Astrocyte of the hippocampus (primary cell): ENCODE data around the gene ACOT7.
"Not testable (repeated sequence)": the region's sequence is repeated elsewhere in the genome, so short reads cannot be mapped to it uniquely, and the experiment has no call there.

Source experiments
- DNase-seq: peaks from one replicate; pipeline ENCODE4 v3.0.0; 2011; ENCODE audit warnings: low read depth, low spot score

Gene ACOT7

DNA sequence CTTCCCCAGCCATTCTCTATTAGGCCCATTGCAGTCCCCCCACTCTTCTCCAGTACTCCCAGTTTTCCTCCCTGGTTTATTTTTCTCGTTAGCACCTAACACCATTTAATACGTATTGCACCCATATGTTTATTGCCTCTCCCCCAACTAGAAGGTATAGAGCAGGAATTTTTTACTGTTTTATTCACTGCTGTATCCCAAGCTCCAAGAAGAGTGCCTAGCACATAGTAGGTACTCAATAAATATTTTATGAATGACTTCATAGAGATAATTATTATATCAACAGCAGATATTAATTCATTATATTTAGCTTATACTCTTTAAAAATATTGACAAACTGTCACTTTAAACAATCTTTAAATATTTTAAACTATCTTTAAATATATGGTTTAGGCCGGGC is 5.7 kb upstream of the ACOT7 start:
- DNase-seq: no peak

DNA sequence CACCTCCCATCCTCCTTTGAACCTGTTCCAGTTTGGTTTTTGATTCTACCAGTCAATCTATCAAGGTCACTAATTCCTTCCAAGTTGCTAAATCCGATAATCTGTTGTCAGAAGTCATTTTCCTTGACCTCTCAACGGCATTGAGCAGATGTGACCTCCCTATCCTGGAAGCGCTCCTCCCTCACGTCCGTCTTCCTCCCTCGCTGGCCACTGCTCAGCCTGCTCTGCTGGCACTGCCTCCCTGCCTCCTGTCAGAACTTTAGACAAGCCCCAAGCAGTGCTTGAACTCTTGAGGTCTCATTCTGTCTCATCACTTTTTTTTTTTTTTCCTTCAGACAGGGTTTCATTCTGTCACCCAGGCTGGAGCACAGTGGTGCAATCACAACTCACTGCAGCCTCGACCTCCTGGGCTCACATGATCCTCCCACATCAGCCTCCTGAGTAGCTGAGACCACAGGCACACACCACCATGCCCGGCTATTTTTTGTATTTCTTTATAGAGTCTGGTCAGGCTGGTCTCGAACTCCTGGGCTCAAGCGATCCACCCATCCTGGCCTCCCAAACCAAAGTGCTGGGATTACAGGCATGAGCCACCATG is 4.4 kb upstream of the ACOT7 start:
- DNase-seq: no peak

DNA sequence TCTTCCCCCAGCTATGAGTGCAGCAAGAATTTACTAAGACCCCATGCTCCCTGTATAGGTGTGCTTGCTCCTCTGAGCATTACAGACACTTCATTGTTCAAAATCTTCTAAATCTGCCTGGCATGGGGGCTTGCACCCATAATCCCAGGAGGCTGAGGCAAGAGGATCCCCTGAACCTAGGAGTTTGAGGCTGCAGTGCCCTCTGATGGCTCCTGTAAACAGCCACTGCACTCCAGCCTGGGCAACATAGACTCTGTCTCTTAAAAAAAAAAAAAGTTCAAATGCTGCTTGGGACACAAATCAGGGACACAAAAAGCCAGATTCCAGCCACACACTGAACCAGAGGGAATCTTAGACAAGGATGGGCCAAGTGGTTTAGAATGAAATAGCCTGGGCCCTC is 3.4 kb upstream of the ACOT7 start:
- DNase-seq: no peak

DNA sequence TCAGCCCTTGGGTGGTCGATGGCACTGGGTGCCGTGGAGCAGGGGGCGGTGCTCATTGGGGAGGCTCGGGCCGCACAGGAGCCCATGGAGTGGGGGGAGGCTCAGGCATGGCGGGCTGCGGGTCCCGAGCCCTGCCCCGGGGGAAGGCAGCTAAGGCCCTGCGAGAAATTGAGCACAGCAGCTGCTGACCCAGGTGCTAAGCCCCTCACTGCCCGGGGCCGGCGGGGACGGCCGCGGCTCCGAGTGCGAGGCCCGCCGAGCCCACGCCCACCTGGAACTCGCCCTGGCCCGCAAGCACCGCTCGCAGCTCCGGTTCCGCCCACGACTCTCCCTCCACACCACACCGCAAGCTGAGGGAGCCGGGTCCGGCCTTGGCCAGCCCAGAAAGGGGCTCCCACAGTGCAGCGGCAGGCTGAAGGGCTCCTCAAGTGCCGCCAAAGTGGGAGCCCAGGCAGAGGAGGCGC is 2.2 kb upstream of the ACOT7 start:
- DNase-seq: not testable (repeated sequence)

DNA sequence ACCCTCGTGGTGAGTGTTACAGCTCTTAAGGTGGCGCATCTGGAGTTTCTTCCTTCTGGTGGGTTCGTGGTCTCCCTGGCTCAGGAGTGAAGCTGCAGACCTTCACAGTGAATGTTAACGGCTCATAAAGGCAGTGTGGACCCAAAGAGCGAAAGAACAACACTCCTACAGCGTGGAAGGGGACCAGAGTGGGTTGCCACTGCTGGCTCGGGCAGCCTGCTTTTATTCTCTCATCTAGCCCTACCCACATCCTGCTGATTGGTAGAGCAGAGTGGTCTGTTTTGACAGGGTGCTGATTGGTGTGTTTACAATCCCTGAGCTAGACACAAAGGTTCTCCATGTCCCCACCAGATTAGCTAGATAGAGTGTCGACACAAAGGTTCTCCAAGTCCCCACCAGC is 1.6 kb upstream of the ACOT7 start:
- not testable (repeated sequence) for DNase-seq

DNA sequence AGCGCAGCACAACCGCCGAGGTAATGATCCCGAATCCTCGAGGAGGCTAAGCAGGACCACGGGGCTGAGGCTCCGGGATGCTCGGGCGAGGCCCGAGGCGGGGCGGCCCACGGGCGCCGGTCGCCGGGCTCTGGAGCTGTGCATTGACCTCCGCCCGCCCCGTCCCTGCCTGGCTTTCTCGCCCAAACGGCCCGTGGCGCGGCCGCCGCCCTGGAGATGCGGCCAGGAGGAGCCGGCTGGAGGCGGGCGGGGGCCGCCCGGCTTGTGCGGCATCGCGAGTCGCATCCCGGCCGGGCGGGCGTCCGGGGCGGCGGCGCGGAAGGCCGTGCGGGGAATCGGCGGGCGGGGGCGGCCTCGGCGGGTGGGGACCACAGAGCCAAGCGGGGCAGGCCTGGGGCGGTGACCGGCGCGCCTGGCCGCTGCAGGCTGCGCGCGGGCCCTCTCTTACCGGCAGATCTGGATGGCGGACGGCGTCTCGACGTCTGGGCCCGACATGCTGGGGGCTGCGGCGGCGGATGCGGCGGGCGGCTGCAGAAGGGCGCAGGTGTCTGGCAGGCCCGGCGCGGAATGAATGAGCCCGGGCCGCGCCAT is 663 bp downstream of the ACOT7 start:
- no peak for DNase-seq

DNA sequence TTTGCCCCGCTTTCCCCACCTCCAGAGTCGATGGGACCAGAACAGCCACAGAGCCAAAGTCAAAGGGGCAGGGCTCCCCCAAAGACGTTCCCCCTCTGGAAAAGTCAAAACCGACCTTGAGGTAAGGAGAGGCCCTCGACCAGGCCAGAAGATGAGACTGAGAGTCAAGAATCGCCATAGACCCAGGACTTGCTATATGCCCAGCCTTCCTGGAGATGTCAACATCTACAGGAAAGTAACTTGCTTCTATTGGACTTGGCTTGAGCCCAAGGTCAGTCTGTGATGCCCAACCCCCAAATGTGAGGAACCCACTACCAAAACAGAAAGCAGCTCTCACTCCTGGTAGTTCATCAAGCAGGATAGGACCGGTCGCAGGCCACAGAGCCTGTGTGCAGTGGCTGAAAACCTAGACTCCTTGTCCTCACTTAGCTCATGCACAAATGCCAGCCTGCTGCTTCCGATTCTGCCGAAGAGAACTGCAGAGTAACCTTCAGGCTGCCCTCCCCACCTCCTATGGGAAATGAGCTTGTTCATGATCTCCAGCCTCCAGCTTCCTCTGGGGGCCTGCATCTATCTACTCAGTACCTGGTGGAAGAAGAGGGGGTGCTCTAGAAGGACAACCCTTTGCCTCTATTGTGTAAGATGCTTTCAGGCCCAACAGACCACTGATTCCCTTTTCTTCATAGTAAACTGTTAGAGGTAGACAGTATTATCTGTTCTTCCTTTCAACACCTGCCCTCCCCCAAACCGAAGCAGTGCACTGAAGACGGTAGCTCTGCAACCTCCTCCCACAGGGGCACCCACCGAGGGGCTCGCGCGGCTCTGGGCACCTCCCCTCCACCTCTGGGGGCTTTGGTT is 1.4 kb downstream of the ACOT7 start:
- peak; percentile 38 for DNase-seq

DNA sequence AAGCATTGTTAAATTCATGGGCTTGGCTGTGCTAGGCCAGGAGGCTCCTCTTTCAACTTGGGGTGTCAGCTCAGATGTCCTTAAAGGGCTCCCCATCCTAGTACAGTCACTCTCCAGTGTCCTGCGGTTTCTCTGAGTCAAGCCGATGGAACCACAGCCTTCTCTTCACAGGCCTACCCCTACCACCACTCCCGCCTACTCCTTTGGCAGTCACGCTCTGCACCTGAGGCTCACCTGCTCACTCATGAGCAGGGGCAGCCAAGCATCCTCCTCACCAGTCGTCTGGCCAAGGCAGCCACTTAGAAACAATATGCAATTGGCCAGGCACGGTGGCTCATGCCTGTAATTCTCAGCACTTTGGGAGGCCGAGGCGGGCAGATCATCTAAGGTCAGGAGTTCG is 3.6 kb downstream of the ACOT7 start:
- DNase-seq: no peak

DNA sequence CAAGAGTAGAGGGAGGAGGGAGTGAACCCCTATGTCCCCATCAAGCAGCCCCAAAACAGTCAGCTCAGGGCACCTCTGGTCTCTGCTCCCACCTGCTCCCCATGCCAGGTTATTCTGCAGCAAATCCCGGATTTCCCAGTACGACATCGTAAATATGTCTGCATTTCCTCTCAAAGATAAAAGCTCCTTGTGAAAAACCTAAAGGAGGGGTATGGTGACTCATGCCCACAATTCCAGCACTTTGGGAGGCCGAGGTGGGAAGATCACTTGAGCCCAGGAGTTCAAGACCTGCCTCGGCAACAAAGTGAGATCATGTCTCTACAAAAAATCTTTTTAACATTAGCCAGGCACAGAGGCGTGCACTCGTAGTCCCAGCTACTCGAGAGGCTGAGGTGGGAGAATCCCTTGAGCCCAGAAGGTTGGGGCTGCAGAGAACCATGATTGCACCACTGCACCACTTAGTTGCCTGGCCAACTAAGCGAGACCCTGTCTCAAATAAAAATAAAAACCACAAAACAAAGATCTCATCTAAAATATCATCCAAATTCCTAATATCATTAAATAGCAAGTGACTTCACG is 7.1 kb downstream of the ACOT7 start:
- peak; percentile 38 for DNase-seq

DNA sequence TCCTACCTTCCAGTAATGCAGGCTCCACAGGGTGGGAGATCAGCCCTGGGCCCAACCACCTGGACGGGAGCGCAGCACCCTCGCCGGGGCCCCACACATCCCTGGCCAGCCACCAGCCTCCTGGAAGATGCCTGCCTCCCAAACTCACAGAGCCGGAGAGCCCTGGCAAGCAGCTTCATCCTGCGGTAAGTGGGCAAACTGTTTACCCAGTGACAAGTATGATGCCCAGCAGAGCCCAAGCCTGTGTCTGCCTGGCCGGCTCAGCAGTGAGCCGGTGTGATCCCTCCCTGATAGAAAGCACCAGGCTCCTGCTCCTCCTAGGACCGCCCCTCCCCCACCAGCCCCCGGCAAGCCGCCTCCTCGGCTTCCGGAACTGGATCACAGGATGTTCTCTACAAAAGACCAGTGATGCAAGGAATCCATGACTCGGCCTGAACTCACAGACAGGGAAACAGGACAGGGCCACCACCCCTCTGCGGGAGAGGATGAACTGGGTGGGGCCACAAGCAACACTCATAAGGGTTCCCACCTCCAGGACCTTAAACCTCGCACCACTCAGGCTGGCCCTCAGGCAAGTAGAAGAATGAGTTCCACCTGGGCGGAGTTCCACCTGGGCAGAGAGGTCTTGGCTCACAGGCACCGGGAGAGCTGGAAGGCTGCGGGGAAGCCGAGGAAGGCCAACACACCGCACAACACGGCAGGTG is 7.9 kb downstream of the ACOT7 start:
- peak; percentile 86 for DNase-seq

DNA sequence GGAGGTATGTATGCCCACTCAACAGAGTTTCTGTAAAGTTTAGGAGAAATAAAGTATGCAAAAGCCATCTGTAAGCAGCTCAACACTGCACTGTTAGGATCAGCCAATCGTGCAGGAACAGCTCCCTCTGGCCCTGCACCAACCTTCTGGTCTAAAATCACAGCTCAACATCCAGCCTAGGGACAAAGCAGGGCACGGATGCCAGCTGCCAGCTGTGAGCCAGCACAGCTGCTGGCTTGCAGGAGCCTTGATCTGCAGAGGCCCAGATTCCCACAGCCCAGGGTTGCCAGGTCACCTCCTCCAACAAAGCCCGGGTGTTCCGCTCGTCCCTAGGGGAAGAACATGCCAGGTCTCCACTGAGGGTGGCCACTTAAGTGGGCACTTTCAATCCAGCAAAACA is 8.6 kb downstream of the ACOT7 start:
- peak; percentile 48 for DNase-seq

DNA sequence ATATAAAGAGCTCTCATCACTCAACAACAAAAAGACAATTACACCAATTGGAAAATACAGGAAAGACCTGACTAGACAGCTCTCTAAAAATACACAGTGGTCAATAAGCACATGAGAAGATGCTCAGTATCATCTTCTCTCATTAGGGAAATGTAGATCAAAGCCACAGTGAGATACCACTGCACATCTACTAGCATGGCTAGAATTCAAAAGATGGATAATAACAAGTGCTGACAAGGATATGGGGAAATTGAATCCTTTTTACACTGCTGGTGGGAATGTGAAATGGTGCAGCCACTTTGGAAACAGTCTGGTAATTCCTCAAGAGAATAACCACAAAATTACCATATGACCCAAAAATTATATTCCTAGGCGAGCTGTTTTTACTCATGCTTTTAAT is 9.4 kb downstream of the ACOT7 start:
- DNase-seq: no peak

DNA sequence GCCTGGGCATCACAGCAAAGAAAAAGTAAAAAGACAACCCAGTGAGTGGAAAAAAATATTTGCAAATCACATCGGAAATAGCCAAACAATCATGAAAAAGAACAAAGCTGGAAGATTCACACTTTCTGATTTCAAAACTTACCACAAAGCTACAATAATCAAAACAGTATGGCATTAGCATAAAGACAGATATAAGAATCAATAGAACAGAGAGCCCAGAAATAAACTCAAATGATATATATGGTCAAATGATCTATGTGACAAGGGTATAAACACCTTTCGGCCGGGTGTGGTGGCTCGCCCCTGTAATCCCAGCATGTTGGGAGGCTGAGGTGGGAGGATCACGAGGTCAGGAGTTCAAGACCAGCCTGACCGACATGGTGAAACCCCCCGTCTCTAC is 13.5 kb downstream of the ACOT7 start:
- no peak for DNase-seq

DNA sequence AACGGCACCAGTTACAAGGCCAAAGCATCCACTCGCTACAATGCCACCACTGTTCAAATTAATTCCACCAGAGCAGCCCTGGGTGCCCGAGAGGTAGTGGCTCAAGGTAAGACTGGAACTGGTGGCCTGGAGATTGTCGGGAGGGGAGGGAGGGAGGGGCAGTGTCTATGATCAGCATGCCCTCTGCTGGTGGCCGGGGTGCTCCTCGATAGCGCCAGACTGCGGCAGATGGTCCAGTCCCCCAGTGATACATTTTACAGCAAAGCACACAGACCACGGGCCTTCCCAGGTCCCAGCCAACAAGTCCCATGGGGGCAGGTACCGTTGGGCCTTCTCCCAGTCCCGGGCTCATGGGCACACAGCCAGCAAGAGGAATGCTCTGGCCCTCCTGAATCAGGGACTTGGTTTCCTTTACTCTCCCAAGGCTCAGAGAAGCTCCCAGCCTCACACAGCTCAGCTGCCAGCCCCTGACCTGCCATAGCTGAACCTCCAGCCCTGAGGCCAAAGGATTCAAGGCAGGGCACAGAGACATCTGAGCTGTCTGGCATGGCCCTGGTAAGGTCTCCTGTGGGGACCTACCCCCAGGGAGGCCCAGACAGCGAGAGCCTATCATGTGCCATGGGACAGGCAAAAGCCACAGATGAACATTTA is 15.3 kb downstream of the ACOT7 start:
- no peak for DNase-seq

DNA sequence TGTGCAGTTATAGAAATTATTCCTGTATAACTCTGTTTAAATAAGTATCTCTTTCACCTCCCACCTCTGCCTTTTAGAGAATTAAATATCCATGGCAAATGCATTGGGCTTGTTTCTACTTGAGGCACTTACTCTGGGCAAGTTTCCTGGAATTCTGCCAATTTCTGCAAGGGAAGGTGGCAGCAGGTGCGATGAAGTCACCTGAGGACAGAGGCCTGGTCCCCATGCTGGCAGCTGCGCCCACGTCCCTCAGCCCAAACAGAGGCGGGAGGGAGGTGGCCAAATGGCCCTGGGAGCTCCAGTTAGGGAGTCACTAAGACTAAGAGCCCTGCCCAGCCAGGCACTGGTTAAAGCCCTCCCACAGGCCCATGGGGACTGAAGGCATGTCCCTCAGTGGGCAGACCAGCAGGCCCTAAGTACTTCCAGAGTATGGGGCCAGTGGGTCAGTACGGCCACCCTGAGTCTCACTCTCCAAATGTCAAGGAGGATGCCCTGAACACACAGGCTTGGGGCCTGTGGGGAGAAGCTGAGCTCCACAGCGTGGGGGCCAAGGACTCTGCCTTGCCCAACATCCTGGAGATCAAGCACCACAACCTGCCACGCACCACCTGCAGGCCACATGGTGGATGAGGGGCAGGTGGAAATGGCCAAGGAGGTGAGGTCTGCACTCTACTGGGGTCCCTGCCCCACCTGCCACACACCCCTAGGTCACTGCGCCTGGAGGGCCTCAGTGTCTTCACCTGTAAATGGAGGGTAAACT is 19.4 kb downstream of the ACOT7 start:
- DNase-seq: no peak

DNA sequence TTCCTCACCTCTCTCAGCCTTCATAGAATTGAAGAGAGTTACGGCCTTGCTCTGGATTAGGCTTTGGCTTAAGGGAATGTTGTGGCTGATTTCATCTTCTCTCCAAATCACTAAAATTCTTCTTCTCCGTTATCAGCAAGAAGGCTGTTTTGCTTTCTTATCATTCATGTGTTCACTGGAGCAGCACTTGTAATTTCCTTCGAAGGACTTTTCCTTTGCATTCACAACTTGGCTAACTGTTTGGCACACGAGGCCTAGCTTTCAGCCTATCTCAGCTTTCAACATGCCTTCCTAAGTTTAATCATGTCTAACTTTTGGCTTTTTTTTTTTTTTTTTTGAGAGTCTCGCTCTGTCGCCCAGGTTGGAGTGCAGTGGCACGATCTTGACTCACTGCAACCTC is 21.3 kb downstream of the ACOT7 start:
- not testable (repeated sequence) for DNase-seq

DNA sequence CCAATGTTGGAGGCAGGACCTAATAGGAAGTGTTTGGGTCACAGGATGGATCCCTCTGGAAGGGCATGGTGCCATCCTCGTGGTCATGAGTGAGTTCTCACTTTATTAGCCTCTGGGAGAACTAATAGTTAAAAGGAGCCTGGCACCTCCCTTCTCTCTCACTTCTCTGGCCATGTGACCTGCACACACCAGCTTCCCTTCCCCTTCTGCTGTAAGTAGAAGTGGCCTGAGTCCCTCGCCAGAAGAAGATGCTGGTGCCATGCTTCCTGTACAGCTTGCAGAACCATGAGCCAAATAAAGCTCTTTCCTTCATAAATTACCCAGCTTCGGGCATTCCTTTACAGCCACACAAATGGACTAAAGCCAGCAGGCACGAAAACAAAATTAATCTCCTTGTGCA is 23.6 kb downstream of the ACOT7 start:
- no peak for DNase-seq

DNA sequence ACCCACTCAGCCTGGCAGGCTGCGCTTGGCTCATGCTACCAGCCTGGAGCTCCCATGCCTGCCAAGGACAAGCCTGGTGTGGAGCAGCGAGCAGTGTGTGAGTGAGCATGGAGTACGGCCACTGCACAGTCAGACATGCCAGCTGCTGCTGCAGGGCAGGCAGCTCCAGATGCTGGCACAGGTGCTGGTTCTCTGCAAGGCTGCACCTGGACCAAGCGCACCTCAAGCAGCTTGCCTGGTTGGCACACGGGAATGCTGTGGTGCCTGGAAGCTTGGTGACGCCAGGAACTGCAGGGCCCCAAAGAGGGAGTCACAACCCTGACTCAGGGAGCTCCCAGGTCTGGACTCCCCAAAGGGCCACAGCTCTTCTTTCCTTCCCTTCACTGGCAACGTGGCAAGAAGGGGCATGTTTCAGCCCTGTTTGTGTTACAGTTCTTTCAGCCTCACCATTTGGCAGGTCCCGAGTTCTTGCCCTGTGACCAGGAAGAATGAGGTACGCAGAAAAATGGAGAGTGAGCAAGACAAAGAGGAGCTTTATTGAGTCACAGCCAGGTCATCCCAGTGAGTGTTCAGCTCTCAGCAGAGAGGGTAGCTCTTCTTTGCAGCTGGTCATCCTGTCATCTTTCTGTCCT is 26.1 kb downstream of the ACOT7 start:
- DNase-seq: no peak

DNA sequence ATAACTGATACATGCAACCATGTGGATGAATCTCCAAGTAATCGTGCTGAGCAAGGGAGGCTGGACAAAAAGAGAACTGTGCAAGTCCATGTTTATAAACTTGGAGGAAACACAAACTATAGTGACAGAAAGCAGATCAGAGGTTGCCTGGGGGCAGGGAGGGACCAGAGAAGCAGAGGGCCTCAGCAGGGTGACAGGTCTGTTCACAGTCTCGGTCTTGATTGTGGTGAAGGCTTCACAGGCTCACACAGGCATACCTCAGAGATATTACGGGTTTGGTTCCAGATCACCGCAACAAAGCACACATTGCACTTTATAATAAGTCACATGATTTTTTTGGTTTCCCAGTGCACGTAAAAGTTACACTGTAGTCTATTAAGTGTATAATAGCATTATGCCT is 28.5 kb downstream of the ACOT7 start:
- DNase-seq: no peak
